ENCODE data around the gene PTP4A2. TPM values are rescaled to one million over a fixed set of nuclear protein-coding genes. Genes with fewer than 3 reads are reported as not detected.

PTP4A2 gene
- polyA plus RNA-seq, 1 experiment = 658 TPM

DNA sequence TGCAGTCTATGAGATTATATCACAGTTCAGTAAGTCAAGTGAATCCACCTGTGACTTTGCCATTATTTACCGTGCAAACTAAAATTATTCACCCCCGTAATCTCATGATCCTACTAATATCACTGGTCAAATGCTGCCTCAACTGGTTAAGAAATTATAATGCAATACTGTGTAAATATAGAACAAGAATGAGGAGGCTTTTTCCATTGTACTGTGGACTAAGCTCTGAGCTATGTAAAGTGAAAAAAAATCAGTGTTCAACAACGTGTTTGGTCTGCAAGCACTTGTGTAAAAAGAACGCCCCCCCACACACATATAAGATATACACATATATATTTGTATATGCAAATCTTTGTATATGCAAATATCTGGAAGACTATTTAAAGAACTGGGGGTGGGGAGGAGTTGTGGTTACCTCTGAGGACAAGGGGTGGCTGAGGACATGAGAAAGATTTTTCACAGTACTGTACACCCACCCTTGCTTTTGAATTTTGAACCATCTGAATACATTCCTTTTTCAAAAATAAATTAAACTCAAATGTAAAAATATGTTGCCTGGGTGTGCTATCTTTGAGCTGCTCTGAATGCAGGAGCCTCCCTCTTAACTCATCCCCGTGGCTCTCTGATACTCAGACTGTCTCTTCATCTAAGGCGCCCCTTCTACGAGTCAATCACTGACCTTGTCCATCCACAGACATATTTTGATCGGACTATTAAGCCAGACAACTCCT, 57.0 kb downstream of the PTP4A2 start:
- Histone ChIP-seq H3K9me3 (ENCODE audit: control insufficient read depth, insufficient read depth, low read length) (no peaks in the 10 kb centered on the region), H3K4me3 (ENCODE audit: low read depth, low read length) (no peak overlapping the region), H3K27me3 (ENCODE audit: control insufficient read depth, insufficient read depth, low read length) (no peaks in the 10 kb centered on the region), H3K27ac (ENCODE audit: low read depth, low read length) (no peak overlapping the region)
- ChIA-PET POLR2A (no interaction called here), CTCF (interaction anchor here (0.6 to 1.0 kb wide), 2 partner anchors 83 to 122 kb away, joined by 4 read pairs; no protein-coding TSS in a partner anchor)
- DNase-seq (ENCODE audit: low read depth, low spot score) = no peak
- TF ChIP-seq, protein P1, sequence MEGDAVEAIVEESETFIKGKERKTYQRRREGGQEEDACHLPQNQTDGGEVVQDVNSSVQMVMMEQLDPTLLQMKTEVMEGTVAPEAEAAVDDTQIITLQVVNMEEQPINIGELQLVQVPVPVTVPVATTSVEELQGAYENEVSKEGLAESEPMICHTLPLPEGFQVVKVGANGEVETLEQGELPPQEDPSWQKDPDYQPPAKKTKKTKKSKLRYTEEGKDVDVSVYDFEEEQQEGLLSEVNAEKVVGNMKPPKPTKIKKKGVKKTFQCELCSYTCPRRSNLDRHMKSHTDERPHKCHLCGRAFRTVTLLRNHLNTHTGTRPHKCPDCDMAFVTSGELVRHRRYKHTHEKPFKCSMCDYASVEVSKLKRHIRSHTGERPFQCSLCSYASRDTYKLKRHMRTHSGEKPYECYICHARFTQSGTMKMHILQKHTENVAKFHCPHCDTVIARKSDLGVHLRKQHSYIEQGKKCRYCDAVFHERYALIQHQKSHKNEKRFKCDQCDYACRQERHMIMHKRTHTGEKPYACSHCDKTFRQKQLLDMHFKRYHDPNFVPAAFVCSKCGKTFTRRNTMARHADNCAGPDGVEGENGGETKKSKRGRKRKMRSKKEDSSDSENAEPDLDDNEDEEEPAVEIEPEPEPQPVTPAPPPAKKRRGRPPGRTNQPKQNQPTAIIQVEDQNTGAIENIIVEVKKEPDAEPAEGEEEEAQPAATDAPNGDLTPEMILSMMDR (IDR thresholded peaks at IDR 0.05; ENCODE audit: low read depth, low read length) = no peak

DNA sequence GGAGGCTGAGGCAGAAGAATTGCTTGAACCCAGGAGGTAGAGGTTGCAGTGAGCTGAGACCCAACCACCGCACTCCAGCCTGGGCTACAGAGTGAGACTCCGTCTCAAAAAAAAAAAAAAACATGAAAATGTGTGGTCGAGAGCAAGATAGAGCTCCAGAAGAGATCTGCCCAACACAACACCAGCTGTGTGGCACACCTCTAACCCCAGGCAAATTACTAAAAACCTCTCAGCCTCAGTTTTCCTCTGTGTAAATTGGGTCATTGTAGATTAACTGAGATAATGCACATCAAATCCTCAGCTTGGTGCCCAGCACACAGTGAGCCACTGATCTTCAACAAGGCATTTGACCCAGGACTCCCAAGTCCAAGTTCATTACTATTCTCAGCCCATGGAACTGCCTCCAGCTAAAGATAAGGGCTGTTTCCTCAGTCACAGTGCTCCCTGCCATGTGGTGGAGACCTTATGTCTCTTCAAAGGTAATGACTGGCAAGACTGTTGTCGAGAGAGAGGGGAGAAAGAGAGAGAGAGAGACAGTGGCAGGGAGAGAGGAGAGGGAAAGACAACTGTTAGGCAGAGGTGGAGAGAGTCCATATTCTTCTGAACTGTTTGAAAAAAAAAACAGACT, 58.1 kb downstream of the PTP4A2 start:
- TF ChIP-seq, protein P1 (IDR thresholded peaks at IDR 0.05; ENCODE audit: low read depth, low read length) = no peak
- no peak for DNase-seq (ENCODE audit: low read depth, low spot score)
- ChIA-PET POLR2A (interaction anchor here (0.6 kb wide), 1 partner anchor 96 kb away, joined by 7 read pairs; no protein-coding TSS in a partner anchor), CTCF (interaction anchor here (1.0 kb wide), 1 partner anchor 84 kb away, joined by 4 read pairs; no protein-coding TSS in a partner anchor)
- Histone ChIP-seq H3K27ac (ENCODE audit: low read depth, low read length) (no peak overlapping the region), H3K9me3 (ENCODE audit: control insufficient read depth, insufficient read depth, low read length) (no peaks in the 10 kb centered on the region), H3K4me3 (ENCODE audit: low read depth, low read length) (no peak overlapping the region), H3K27me3 (ENCODE audit: control insufficient read depth, insufficient read depth, low read length) (no peaks in the 10 kb centered on the region)

DNA sequence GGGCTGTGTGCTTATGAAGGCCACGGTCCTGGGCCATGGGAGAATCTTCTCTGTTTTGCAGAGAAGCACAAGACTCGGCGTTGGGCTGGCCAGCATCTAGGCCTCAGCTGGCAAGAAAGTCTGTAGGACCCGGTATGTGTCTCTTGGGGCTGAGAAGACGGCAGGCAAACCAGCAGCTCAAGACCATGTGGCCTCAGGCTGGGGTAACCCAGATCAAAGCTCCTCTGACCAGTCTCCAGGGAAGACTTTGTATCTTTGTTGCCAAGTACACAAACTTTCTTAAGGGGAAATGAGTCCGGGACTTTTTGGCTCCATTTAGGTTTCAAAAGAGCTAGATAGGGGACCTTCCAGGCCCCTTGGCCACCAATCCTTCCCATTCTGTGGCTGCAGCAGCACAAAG, 60.1 kb downstream of the PTP4A2 start:
- no peaks in the 10 kb centered on the region for H3K9me3 ChIP-seq (ENCODE audit: control insufficient read depth, insufficient read depth, low read length)
- CTCF ChIA-PET = interaction anchor here (0.5 kb wide), 1 partner anchor 643 kb away, joined by 3 read pairs; no protein-coding TSS in a partner anchor
- H3K27ac ChIP-seq (ENCODE audit: low read depth, low read length) = no peak overlapping the region
- no peaks in the 10 kb centered on the region for H3K27me3 ChIP-seq (ENCODE audit: control insufficient read depth, insufficient read depth, low read length)
- TF ChIP-seq, protein P1 (IDR thresholded peaks at IDR 0.05; ENCODE audit: low read depth, low read length) = no peak
- no peak overlapping the region for H3K4me3 ChIP-seq (ENCODE audit: low read depth, low read length)
- POLR2A ChIA-PET = no interaction called here
- no peak for DNase-seq (ENCODE audit: low read depth, low spot score)

DNA sequence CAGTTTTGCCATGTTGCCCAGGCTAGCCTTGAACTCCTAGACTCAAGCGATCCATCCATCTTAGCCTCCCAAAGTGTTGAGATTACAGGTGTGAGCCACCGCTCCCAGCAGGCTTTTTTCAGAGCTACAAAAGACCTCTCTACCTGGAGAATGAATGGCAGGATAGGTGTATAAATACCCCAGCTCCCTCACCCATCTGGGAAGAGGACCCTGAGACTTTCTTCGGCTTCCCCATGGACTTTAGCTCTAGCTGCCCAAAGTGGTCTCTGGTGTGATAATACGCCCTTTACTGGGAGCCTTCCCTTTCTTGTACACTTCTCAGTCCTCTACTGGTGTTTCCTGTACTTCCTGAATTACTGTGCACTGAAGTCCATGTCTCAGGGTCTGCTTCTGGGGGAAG, 60.6 kb downstream of the PTP4A2 start:
- ChIA-PET POLR2A (interaction anchor here (0.5 kb wide), 1 partner anchor 26 kb away, joined by 9 read pairs; no protein-coding TSS in a partner anchor), CTCF (interaction anchor here (0.5 kb wide), 1 partner anchor 643 kb away, joined by 3 read pairs; no protein-coding TSS in a partner anchor)
- Histone ChIP-seq H3K9me3 (ENCODE audit: control insufficient read depth, insufficient read depth, low read length) (no peaks in the 10 kb centered on the region), H3K27ac (ENCODE audit: low read depth, low read length) (no peak overlapping the region), H3K27me3 (ENCODE audit: control insufficient read depth, insufficient read depth, low read length) (no peaks in the 10 kb centered on the region), H3K4me3 (ENCODE audit: low read depth, low read length) (no peak overlapping the region)
- DNase-seq (ENCODE audit: low read depth, low spot score) = no peak
- TF ChIP-seq, protein P1 (IDR thresholded peaks at IDR 0.05; ENCODE audit: low read depth, low read length) = no peak

All from AG04450 (cell line).